Activated CD4-positive, alpha-beta T cell treated with anti-CD3 and anti-CD28 coated beads, Interleukin-2, amount 50 U/mL, for 1 hour (primary cell): ENCODE data around the gene HOXA1.

Experiments
- DNase-seq: peaks from one replicate; pipeline ENCODE4 v3.0.0-alpha.2; 2020

HOXA1 gene

GRCh38 chr7:27116031-27116961, 20.5 kb upstream of the HOXA1 start:
- DNase-seq: no peak

DNA sequence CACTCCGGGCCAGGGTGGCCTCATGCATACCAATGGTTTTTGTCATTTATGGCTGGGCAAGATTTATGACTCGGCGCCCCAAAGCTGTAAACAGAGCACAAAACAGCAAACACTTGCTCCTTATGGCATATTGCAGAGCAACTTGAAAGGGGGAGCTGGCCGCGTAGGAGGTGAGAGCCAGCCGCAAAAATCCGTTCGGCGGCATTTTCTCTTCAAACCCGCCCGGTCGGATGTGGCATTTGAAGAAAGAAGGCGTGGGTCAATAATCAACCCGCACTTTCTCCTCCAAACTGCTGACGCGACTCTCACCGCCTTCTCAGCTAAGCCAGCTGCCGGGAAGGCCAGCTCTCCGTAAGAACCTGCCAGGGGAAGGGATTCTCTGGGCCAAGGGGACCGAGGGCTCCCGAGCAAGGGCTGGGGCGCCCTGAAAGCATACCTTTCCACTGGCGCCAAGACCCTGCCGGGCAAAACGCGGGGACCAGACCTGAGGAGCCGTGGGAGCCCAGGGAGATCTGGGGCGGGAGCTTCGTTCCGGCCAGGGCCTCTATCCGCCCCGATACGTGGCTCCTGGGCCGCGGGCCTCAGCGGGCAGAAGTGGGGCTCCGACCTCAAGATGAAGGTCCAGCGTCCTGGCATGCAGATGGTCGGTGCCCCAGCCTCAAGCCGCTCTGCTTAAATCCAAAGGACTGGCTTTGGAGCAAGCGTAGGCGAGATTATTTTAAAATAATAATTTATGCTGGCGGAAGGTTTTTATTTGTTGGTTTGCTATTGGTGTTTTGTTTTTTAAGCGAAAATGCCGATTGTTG, 19.6 kb upstream of the HOXA1 start:
- DNase-seq: no peak

DNA sequence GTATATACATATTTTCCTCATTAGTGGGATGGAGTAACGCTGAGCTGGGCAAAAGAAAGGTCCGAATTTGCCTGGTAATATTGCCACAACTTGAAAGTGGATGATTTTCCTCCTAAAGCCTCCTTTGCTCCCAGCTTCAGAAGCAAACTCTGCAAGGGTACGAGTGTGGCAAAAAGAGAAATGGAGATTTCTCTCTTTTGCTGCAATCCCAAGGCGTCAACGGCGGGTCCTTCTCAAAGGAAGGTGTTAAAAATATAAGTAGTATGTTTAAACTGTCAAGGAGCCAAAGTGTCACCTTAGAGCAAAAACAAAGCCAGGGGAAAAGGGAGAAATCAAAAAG, 19.1 kb upstream of the HOXA1 start:
- no peak for DNase-seq

GRCh38 chr7:27113991-27114769, 18.4 kb upstream of the HOXA1 start:
- DNase-seq: no peak

DNA sequence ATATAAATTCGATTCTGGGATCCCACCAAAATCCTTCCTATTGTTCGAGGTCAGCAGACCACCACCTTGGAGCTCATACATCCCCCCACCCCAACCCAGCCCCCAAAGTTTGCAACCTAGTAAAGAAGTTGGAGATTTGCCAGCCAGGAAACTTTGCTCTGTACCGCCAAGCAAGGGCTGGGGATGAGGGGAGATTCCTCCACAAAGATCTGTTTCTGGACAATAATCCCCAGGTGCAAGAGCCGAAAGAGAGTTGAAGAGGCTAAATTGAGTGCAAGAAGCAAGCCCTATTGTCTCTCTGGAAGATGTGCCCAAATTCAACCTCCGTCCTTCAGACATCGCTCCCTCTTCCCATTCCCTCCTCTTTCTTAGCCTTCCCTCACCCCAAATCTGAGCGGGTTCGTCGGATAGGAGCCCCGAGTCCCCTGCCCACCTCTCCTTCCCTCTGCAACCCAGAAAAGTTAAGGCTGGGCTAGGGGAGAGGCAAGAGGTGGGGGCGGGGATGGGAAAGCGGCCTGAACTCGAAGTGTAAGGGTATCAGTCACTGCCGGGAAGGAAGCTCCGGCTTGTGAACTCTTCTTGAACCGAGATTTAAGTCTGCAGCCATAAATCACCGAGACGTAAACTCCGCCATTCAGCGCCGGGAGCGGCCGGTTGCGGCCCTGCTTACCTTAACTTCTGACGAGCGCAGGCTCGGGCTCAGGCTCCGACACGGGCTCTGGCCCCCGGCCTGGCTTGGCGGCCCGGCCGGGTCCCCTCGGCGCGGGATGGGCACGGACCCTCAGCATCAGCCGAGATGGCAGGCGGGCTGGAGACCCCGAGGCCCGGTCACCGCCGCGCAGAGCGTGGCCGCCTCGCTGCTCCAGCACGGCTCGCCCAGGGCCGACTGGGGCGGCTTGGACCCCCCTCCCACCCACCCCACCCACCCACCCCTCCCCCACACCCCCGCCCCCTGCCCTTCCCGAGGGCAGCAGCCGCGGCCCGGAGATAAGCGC, 17.5 kb upstream of the HOXA1 start:
- DNase-seq: no peak

GRCh38 chr7:27112361-27112760, 16.6 kb upstream of the HOXA1 start:
- no peak for DNase-seq

DNA sequence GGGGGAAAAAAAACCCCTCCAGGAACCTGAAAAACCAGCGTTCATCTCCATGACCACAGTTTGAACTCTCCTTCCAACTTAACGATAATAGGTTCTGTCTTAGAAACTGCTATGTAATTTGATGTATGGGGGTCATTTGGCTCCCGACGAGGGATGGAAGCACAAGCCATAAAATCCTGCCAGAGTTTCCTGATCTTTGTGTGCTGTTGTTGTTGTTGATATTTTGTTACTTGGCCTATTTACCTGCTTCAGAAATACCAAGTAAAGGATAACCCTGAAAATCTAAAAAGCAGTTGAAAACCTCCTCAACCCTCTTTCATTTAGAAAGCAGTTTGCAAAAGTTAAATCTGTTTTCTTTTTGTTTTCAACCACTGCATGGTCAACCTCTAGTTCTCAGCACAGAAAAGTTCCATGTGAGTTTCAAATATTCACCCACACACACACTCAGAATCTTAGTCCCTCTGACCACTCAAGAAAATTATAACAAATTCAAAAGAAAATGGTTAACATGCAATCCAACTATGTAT, 16.0 kb upstream of the HOXA1 start:
- DNase-seq: no peak

DNA sequence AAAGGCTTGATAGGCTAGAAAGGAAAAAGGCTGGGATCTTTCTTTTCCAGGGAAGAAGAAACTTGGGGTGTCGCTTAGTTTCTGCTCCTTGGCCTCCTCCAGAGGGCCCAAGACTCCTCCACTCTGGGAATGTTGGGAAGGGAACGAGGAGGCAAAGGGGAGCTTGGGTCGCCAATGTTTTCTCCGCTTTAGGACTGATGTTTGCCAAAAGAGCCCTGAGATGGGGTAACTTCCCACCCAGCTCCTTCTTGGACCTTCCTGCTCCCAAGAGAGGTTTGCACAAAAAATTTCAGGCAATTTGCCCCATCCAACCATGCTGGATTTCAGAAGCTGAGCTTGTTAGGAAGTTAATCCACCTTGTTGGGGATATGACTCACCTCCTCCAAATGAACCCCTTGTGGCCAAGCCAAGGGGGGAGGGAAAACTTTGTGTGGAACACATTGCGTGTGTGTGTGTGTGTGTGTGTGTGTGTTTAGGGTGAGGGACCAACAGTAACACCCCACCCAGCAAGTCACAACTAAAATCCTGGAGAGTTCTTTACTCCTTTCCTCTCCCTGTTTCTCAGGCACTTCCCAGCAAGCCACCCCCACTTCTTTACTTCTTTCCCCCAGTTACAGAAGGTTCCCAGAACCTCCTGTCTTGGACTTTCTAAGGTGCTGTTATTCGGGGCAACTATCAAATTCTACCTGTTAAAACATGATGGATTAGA, 15.4 kb upstream of the HOXA1 start:
- DNase-seq: no peak

DNA sequence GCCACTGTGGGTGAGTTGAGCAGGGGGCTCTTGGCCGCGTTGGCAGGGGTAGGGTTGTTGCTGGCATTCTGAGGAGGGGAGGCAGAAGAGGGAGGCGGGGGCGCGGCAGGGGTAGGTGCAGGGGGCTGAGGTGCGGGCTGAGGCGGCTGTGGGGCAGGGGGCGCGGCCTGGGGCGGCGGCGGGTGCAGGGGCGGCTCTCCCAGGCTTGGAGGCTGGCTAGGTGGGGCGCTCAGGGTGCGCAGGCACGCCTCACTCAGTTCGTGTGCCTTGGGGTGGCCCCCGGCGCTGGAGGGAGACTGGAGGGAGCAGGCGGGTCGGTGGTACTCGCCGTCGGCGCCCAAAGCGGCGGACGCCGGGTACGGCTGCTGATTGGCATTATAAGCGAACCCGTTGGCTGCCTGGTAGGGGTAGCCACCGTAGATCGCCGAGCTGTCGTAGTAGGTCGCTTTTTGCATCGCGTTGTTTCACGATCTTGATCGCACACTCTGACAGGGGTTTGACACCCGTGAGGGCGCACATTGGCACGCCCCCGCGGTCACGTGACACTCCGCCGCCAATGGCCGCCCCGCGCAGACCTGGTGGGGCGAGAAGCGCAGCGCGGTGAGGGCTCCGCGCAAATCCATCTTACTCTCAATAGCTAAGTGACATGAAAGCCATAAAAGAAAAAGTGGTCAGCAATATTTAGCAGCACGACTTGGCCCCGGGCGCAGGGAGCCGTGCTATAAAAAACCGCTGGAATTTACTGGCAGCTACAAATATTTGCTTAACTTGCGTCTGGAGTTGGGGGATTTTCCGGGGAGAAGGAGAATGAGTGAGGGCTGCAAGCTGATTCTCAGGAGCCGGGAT, 14.6 kb upstream of the HOXA1 start:
- no peak for DNase-seq

DNA sequence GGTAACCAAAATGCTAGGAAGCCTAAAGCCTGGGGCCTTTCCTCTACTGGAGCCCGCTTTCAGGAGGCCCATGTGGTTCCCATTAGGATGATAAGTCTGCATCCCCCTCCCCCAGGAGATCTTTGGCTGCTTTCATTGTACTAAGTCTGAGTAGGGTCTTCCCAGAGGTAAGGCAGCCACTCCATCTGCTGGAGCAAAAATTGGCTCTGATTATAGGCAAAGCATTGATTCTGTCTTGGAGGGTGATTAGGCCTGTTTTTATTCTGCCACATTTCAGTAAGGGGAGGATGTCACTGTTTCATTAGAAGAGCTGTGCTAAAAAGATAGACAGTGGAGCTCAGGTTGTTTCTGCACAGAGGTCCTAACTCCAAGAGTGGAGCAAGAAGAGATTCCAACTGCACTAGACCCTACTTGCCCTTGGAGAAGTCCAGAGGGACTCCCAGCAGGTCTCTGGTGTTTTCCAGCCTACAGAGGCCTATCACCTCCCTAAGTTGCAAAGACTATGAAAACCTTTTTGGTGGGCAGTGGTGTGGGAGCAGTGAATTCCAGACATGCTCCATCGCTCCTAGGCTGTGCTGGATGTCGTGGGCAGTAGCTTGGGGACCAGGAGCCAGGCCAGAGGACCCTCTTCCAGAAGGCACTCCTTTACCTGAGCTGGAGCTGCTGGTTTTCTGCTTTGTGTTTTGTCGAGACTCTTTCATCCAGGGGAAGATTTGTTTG, 13.8 kb upstream of the HOXA1 start:
- no peak for DNase-seq

- DNase-seq: no peak
Observed at GRCh38 chr7:27108390-27109127, 12.8 kb upstream of the HOXA1 start.

DNA sequence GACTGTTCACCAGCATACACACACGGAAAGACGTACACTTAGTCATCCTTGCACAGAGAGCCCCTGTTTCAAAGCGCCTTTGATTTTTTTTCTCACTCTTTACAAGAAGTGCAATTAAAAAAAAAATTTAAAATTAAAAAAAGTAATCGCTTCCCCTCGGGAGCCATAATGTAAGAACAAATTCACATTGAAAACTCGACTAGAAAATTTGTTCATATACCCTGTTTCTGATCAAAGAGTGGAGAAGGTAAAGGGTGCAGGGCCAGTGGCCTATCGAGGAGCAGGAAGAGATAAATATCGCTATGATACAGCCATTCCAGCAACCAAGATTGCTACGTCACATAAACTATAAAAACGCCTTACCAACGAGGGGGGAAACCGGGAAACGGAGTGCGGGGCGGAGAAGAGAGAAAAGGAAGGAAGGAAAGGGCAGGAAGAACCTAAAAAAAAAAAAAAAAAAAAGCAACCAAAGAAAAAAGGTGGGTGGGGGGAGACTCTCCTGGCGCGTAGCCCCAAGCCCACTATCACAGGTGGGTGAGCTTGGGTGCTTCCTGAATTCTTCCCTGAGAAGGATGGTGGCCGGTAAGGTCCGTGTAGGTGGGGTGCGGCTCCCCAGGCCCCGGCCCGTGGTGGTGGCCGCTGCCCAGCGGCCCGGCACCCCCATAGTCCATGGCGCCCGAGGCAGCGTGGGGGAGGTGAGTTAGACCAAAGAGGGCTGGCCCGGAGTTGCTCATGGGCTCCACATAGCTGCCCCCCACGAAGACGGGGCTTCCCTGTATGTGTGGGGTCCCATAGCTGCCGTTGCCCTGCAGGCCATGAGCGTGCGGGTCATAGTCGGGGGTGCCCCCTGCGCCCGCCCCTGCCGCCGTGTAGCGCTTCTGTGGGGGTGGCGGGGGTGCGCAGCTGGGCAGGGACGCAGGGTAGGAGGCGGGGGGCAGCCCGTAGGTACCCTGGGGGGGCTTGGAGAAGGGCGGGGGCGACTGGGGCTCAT, 11.9 kb upstream of the HOXA1 start:
- DNase-seq: no peak

DNA sequence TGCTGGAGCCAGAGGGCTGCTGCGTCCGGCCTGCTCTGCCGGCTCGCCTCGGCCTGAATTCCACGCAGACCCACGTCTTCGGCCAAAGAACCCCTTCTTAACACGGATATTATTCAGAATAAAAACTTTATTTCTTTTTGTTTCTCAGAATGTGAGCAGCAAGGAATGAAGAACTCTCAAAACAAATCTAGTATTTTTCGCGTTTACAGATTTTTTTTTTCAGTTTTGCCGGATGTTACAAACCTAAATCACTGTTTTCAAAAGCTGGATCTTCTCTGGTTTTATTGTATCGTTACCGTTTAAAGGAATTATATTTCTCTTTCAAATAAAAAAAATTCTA, 11.1 kb upstream of the HOXA1 start:
- DNase-seq: no peak

- DNase-seq: no peak
Observed at GRCh38 chr7:27106181-27106900, 10.5 kb upstream of the HOXA1 start.

DNA sequence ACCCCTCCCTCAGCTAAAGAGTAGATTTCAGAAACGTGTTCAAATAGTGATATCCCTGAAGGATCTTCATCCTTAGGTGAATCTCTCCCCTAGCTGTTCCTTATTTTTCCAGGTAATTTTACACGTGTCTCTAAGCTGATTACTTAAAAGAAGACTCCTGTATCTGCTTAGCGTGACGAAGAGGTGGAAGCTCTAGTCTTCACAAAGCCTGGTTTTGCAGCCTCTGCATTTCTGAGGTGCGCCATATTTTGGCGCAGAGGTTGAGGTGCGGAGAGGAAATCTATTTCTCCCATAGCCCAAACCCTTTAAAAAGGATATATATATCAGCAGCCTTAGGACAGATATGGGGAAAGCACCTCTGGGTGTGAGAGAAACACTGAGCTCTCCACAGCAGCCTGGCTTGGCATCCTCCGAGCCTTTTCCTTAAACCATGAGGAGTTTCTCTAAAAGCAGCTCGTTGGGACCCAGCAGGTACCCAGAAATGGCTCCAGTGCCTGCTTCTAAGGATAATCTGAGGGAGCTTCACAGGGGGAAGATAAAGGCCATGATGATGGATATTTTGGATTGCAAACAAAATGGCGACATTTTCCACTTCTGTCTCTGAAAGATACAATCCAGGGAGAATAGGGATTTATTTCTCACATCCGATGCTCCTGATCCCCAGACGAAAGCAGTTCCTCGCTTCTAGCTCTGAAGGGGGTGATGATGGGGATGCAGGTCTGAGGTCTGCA, 9.7 kb upstream of the HOXA1 start:
- no peak for DNase-seq
